Occipital lobe (tissue), 2 donors: ENCODE results near the gene HEG1. TPM values are rescaled to one million over a fixed set of nuclear protein-coding genes. Genes with fewer than 3 reads are reported as not detected.
"Not testable (repeated sequence)": the region's sequence is repeated elsewhere in the genome, so short reads cannot be mapped to it uniquely, and the experiment has no call there.

Experiments
- DNase-seq: peaks from one replicate; lab custom pipeline; 2025; lab: John Stamatoyannopoulos, UW
- total RNA-seq: library from RNA; depleted of rRNA; stranded (reverse); fragments of >200 nt; gene quantifications from one replicate; pipeline ENCODE4 v1.2.3, GENCODE V29; 2014

Gene HEG1
- total RNA-seq, 1 donor from 2014 or later = 6.6 TPM

DNA sequence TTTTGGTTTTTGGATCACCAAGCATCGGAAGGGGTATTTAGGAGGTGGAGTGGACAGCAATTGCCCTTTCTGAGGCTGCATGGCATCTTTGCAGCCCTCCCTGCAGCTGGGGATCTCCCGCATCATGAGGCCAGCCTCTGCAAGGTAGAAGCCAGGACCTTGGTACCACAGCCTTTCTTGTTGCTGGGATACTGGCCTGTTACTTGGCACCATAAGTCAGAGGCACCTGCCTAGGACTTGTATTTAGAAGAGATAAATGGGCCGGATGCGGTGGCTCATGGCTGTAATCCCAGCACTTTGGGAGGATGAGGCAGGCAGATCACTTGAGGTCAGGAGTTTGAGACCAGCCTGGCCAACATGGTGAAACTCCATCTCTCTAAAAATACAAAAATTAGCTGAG, 97.8 kb downstream of the HEG1 start:
- DNase-seq = not testable (repeated sequence)

DNA sequence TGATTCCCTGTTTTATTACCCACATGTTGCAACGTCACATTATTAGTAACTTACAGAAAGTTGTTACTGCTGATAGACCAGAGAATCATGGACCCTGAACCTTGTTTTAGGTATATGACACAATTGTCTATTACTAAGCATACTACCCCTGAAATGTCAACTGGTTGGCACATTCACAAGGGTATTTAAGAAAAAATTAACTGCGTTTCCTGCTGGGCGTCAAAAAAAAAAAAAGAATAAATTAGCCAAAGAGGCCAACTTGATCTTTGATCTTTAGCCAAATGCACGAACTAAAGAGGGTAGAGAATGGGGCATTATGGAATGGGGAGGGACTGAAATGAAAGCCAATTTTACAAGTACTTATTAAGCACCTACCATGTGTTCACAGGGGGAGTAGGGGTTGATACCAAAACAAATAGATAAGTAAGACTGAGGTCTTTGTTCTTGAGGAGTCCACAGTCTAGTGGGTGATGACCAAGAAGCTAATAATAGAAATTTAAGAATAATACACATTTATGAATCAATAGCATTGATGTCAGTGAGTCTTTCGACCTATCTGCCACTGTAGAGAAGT, 103.4 kb downstream of the HEG1 start:
- DNase-seq = no peak

- no peak for DNase-seq
These were observed 104.1 kb downstream of the HEG1 start for GRCh38 chr3:124951511-124952281.

GRCh38 chr3:124950026-124950425, 105.8 kb downstream of the HEG1 start:
- DNase-seq = no peak

DNA sequence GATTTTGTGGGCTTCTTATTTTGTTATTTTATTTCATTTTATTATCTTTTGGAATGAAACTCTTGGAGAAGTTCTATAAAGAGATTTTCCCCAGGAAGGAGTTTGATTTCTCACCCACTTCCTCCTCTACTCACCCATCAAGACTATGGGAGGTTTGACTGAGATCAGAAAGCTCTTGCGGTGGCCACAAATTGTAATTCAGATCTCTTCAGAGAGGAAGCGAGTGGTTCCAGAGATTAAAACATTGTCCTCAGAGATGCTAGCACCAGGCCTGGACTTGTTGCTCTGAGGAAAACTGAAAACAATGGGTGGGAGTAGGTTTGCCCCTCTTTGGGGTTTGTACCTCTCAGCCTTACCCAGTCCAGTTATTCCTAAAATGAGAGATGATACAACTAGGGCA, 113.2 kb downstream of the HEG1 start:
- DNase-seq = no peak

GRCh38 chr3:124941771-124942170, 114.0 kb downstream of the HEG1 start:
- no peak for DNase-seq

DNA sequence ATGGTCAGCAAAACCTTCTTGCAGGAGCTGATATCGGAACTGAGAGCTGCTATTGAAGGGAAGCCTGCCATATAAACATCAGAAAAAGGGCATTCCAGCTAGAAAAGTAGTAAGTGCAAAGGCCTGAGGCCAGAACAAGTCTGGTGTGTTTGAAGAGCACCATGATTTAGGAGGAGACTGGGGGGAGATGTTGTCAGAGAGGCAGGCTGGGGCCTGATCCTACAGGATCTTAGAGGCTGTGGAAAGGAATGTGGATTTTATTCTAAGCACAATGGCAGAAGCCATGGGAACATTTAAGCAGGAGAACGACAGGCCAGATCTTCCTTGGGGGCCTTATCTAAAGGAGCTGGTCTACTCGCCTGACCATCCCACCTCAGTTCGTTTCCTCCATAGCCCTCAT, 116.1 kb downstream of the HEG1 start:
- DNase-seq = no peak

DNA sequence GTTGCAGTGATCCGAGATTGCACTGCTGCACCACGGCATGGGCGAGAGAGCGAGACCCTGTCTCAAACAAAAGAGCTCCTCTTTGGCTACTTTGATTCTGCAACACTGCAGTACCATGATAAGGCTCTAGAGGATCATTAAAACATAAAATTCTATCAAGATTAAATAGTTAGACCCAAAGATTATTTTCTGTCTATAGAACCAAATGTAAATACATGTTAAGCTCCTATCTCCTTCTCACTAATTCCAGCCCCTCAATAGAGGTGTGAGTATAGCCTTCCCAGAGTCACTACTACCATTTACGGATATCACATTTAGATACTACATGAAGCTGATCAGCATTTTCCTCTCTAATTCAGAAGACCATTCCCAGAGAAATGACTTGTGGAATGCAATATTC, 116.9 kb downstream of the HEG1 start:
- no peak for DNase-seq

DNA sequence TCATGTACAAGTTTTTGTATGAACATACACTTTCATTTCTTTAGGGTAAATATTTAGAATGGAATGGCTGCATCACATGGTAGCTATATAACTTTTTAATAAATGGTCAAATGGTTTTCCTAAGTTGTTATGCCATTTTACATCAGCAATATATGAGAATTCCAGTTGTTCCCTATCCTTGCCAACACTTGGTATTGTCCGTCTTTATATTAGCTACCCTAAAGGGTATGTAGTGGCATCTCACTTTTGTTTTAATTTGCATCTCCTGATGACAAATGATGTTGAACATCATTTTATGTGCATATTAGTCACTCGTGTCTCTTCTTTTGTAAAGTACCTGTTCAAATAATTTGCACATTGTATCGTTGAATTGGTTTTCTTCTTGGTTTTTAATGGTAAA, 118.7 kb downstream of the HEG1 start:
- DNase-seq = no peak

DNA sequence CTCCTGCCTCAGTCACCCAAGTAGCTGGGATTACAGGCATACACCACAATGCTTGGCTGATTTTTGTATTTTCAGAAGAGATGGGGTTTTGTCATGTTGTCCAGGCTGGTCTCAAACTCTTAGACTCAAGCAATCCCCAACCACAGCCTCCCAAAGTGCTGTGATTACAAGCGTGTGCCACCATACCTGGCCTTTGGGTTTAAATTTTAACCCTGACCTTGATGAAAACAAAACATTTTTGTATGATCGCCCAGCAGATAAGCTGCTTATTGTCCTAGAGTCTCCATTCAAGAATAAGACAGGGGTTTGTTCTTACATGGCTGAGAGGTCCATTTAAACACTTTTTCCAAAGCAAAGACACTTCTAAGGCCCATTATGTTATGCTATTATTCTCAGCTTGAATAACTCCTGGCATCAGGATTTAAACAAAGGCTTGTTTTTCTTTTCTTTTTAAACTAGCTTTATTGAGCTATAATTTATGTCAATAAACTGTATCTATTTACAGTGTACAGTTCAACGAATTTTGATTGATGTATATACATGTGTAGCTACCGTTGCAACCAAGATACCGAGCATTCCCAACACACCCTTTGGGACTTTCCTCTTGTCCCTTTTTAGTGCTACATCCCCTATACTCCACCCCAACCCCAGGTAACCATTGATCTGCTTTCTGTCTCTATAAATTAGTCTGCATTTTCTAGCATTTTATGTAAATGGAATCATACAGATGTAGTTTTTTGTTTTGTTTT, 119.8 kb downstream of the HEG1 start:
- no peak for DNase-seq

GRCh38 chr3:124935264-124935663, 120.5 kb downstream of the HEG1 start:
- DNase-seq = no peak

- DNase-seq = no peak
These were observed 121.2 kb downstream of the HEG1 start, which contains the start of gene MUC13 for GRCh38 chr3:124934577-124934976. TSS of gene MUC13 (minus strand) at chr3:124934751. CDS start at chr3:124934712, 39 bp downstream.

DNA sequence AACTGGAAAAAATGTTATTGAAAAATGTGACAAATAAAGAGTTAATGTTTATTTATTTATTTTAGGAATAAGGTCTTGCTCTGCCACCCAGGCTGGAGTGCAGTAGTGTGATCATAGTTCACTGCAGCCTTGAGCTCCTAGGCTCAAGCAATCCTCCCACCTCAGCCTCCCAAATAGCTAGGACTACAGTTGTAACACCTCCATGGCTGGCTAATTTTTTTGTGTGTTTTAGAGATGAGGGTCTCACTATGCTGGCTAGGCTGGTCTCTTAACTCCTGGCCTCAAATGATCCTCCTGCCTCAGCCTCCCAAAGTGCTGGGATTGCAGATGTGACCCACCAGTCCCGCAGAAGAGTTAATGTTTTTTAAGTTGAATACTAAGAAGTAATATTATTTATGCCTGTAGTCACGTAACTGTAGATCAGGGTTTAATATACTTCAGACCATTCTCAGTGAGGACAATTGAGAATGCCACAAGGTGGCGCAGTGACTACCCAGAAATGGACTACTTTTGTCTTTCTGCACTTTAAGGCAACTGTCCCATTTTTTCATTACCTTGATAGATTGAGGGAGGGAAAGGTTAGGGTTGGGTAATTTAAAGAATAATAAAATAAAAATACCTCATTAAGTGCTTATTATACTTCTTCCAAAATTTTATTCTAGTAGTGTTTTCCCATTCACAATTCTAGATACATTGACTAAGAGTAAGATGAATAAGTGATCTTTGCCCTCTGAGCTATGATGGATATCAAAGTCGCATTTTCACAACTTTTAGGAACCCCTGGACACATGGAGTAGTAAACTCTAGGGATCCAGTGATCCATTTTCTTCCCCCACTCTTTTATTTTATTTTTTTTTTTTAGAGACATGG, 127.2 kb downstream of the HEG1 start:
- DNase-seq = no peak

GRCh38 chr3:124927574-124928045, 128.2 kb downstream of the HEG1 start:
- DNase-seq = no peak

- DNase-seq = no peak
These were observed 129.2 kb downstream of the HEG1 start for GRCh38 chr3:124926426-124927101.

GRCh38 chr3:124924741-124925140, 131.1 kb downstream of the HEG1 start:
- DNase-seq = no peak

GRCh38 chr3:124923833-124924232, 132.0 kb downstream of the HEG1 start:
- DNase-seq = no peak

GRCh38 chr3:124920718-124921117, 135.1 kb downstream of the HEG1 start:
- no peak for DNase-seq

DNA sequence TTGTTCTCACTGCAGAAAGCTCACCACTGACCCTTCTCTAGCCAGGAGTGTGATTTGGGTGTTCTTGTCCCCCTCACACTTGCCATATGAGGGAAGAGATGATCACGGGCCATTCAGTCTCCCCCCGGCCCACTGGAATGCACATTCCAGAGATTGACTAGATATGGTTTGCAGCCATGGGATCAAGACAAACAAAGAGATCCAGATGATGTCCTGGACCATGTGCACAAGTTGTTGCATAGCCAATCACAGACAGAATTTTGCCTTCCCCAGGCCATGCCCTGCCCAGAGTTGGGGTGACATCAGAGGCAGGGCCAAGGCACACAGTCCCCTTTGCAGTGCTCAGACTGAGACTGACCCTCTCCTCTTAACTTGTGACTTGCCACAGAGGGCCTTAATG, 136.0 kb downstream of the HEG1 start:
- DNase-seq = no peak

DNA sequence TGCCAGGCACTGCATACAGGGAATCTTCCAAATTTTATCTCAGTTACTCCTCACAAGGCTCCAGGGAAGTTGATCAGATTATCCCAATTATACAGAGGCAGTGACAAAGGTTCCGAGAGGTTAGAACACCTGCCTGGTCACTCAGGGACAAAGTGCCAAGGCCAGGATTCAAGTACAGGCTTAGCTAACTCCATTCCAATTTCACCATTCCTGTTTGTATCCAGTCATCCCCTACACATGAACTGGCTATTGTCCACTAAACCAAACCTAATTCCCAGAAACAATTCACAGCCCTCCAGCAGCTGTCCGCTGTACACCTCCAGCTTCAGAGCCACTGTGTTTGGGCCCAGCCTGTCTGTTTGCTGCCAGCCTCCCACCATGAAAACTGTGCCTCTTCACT, 137.3 kb downstream of the HEG1 start:
- DNase-seq = no peak
